Mucosa of descending colon (tissue), 3 donors: ENCODE data around the gene SEPTIN10. TPM values are rescaled to one million over a fixed set of nuclear protein-coding genes. Genes with fewer than 3 reads are reported as not detected.

ENCODE experiments used
- ATAC-seq: fragments of 200-7000 bp; cut with Tn5 transposase; one replicate; pipeline ENCODE4 v1.9.1; 2020; ENCODE audit warnings: mild to moderate bottlenecking, moderate library complexity
- DNase-seq, 3 donors: peaks; one replicate each; pipeline ENCODE4 v3.0.0-alpha.2; 2020
- H3K36me3 ChIP-seq: fragments of 200-600 bp; one replicate; pipeline ENCODE4 v1.8.0; 2021; ENCODE audit warnings: low read depth, mild to moderate bottlenecking
- H3K4me1 ChIP-seq: fragments of 200-600 bp; one replicate; pipeline ENCODE4 v1.8.0; 2021; ENCODE audit warnings: low read depth, mild to moderate bottlenecking
- H3K4me3 ChIP-seq: fragments of 200-600 bp; one replicate; pipeline ENCODE4 v1.8.0; 2021; ENCODE audit warnings: mild to moderate bottlenecking
- H3K9me3 ChIP-seq: fragments of 200-600 bp; one replicate; pipeline ENCODE4 v1.8.0; 2021; ENCODE audit warnings: mild to moderate bottlenecking
- intact Hi-C, 2 donors: fragments of 100-400 bp; cut with DNase I in 1 of 2; cut with micrococcal nuclease in 1 of 2; formaldehyde crosslinking; loops; one replicate each; pipeline versions ENCODE4 v1.11.0 to v1.11.1; 2022; cut with DNase I, micrococcal nuclease
- total RNA-seq, 3 donors: library from RNA; stranded (reverse); fragmentation: NEBNext Ultra II Directional in 2 of 3; extraction: Animal tissue kit (Norgen Biotek cat#: 25700) in 2 of 3; gene quantifications; one replicate each; pipeline versions ENCODE4 v1.2.1 to v1.2.4, GENCODE V29; 2021 to 2023
- TF ChIP-seq, protein P1 (sequence below): fragments of 200-600 bp; IDR thresholded peaks from one replicate; pipeline ENCODE4 v1.8.0; 2022; ENCODE audit warnings: antibody characterized with exemption, mild to moderate bottlenecking
- donor health status: DM: no; HTN: no; CAD: no; lungs with moderate emphysema.
- donor health status: DM: no; HTN: no; CAD: no.
- donor health status: DM: no; HTN: yes; CAD: no.

SEPTIN10 gene
- total RNA-seq, 3 donors from 2014 or later, result 79.3 to 112 (median 84.1) TPM

- H3K4me1 ChIP-seq, result no peaks in the 10 kb centered on the region
- H3K9me3 ChIP-seq, result no peaks in the 10 kb centered on the region
- H3K4me3 ChIP-seq, result no peak overlapping the region
- H3K36me3 ChIP-seq, result no peaks in the 10 kb centered on the region
- no peak for ATAC-seq
- DNase-seq, result no peak
- intact Hi-C loops, result no loop called here
- TF ChIP-seq, protein P1, sequence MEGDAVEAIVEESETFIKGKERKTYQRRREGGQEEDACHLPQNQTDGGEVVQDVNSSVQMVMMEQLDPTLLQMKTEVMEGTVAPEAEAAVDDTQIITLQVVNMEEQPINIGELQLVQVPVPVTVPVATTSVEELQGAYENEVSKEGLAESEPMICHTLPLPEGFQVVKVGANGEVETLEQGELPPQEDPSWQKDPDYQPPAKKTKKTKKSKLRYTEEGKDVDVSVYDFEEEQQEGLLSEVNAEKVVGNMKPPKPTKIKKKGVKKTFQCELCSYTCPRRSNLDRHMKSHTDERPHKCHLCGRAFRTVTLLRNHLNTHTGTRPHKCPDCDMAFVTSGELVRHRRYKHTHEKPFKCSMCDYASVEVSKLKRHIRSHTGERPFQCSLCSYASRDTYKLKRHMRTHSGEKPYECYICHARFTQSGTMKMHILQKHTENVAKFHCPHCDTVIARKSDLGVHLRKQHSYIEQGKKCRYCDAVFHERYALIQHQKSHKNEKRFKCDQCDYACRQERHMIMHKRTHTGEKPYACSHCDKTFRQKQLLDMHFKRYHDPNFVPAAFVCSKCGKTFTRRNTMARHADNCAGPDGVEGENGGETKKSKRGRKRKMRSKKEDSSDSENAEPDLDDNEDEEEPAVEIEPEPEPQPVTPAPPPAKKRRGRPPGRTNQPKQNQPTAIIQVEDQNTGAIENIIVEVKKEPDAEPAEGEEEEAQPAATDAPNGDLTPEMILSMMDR, result no peak
Observed at GRCh38 chr2:109602617-109603188, 11.1 kb downstream of the SEPTIN10 start.

GRCh38 chr2:109601783-109602182 lies 12.0 kb downstream of the SEPTIN10 start:
- DNase-seq, result no peak
- H3K4me3 ChIP-seq, result no peak overlapping the region
- no peaks in the 10 kb centered on the region for H3K36me3 ChIP-seq

DNA sequence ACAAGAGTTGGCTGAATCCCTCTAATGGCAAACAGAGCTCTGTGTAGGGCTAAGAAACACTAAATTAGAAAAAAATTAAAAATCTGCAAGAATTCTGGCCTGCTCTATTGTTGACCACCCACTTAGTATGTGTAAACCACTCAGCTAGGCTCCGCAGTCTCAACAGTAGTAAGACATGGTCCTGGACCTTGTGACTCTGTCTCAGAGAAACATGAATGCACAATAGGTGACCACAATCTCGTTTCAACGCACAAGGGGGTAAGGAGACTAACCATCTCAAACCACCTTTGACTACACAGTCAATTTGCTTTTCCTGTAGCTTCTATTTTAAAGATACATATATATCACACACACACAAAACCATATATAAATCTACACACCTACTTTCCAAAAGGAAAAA lies 16.5 kb downstream of the SEPTIN10 start:
- Histone ChIP-seq H3K4me3 (no peak overlapping the region), H3K9me3 (no peaks in the 10 kb centered on the region), H3K36me3 (no peaks in the 10 kb centered on the region), H3K4me1 (no peaks in the 10 kb centered on the region)
- DNase-seq, result no peak
- intact Hi-C loops, result no loop called here
- no peak for ATAC-seq
- TF ChIP-seq, protein P1, result no peak

More at GRCh38 chr2:109601783-109602182, 12.0 kb downstream of the SEPTIN10 start:
- ATAC-seq, result no peak
- Histone ChIP-seq H3K9me3 (no peaks in the 10 kb centered on the region), H3K4me1 (no peaks in the 10 kb centered on the region)
- intact Hi-C loops, result no loop called here
- TF ChIP-seq, protein P1, result no peak

DNA sequence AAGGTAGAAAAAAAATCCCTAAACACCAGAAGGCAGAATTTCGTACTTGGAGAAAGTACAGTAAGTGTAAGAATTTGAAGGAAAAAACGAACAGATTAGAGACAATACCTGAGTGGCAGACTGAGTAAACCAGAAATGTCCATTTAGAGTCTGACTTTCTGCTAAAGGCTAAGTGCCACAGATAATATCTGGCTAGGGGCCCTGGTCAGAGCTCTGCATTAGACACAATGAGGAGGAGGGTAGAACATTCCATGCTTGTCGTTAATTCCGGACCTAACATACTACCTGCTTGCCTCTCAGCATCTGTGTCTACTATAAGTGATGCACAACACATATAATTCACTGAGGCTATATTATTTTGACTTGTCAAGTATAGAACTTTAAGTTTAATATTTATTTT lies 18.1 kb downstream of the SEPTIN10 start:
- Histone ChIP-seq H3K4me3 (no peak overlapping the region), H3K36me3 (no peaks in the 10 kb centered on the region), H3K4me1 (no peaks in the 10 kb centered on the region), H3K9me3 (no peaks in the 10 kb centered on the region)
- ATAC-seq (no peak), DNase-seq (no peak)
- TF ChIP-seq, protein P1, result no peak
- intact Hi-C loops, result no loop called here

DNA sequence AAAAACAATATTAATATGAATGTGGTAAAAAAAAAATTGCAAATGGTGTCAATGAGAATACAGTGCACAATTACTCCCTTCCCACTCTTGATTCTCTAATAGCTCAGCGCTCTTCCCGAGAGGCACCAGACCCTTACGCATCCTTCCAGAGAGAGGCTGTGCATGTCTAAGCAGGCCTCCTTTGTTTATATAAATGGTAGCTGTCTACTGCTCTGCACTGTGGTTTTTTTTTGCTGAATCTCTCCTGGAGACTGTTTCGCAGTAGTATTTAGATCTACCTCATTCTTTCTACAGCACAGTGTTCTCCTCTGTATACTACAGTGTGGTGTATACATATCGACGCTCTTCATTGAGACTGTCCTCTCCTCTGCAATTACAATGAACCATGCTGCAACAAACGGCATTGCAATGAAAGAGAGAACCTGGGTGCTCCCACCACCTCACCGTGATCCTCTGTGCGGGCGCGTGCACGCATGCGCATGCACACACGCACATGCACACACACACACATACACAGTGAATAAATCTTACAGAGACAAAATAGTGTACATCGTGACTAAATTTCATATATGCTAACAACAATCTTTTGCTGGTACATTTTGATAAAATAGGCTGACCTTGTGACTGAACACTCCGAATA lies 19.4 kb downstream of the SEPTIN10 start:
- Histone ChIP-seq H3K36me3 (no peaks in the 10 kb centered on the region), H3K9me3 (no peaks in the 10 kb centered on the region), H3K4me3 (no peak overlapping the region), H3K4me1 (no peaks in the 10 kb centered on the region)
- DNase-seq (no peak), ATAC-seq (no peak)
- TF ChIP-seq, protein P1, result no peak
- intact Hi-C loops, result no loop called here
